ENCODE data around the gene MOSPD3. TPM values are rescaled to one million over a fixed set of nuclear protein-coding genes. Genes with fewer than 3 reads are reported as not detected.

The MOSPD3 gene
- polyA plus RNA-seq, 1 of the 3 experiments (the other 2 are of a cell fraction), result 61.7 TPM

DNA sequence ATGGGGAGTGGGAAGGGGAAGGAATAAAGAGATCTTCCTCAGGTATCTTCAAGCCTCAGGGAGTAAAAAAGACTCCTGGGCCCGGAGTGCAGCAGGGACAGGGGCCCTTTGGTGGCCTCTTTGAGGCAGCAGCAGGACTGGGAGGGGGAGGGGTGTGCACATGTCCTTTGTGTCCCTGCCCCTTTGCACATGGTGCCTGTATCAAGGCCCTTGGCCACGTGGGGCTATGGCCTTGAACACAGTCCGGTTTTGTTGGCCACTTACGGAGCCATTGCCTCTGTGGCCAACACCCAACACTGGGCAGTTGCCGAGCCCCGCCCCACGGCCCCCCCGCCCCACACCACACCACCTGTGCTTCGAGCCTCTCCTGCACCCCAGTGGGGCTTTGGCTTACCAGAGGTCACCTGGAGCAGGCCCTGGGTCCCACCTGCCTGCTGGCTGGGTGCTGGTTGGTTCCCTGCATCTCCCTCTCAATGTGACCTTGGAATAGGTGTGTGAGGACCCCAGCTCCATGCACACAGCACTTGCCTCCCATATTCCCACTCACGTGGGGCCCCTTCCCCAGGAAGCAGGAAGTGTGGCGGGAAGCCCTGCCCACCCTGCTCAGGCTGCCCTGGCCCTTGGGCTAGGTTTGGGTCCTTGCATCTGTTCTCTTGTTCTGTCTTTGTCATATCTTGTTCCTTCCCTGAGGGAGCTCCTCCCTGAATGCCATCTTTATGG is 44.0 kb upstream of the MOSPD3 start:
- POLR2A ChIA-PET, result no interaction called here
- 89% methylated on average over 7 of the region's 11 CpGs for WGBS (ENCODE audit: low lambda C conversion rate)
- Histone ChIP-seq H3K27ac (ENCODE audit: low read depth in 2 of 2, low read length in 1 of 2) (no peak overlapping the region), H2AFZ (ENCODE audit: low read depth) (no peak overlapping the region), H3K79me2 (ENCODE audit: insufficient read depth) (no peaks in the 10 kb centered on the region), H3K4me2 (no peak overlapping the region), H3K9me3 (no peaks in the 10 kb centered on the region), H3K9ac (no peak overlapping the region), H3K36me3 (replicated peaks in 1 of 2; ENCODE audit: control insufficient read depth in 1 of 2, insufficient read depth in 2 of 2, low read length in 1 of 2) (no peaks in the 10 kb centered on the region), H3K4me1 (ENCODE audit: control insufficient read depth in 1 of 2, insufficient read depth in 2 of 2, low read depth in 1 of 2, low read length in 1 of 2) (peaks cover 0 to 44% of the 10 kb centered on the region in 2 experiments; a peak in 1 of 4 replicates), H3K9me2 (no peaks in the 10 kb centered on the region), H4K20me1 (ENCODE audit: insufficient read depth) (no peaks in the 10 kb centered on the region), H3K27me3 (ENCODE audit: insufficient read depth) (no peaks in the 10 kb centered on the region), H3K4me3 (ENCODE audit: low read depth in 2 of 2, low read length in 1 of 2) (no peak overlapping the region), H3F3A (replicated peaks; ENCODE audit: insufficient read depth) (peaks cover 9% of the 10 kb centered on the region)
- peak; percentile 38 for DNase-seq
- no peak for TF ChIP-seq TEAD4 (IDR thresholded peaks at IDR 0.05; ENCODE audit: borderline replicate concordance, insufficient read depth)
- TF ChIP-seq MEF2A (IDR thresholded peaks at IDR 0.05; ENCODE audit: borderline replicate concordance, low read depth), result no peak
- TF ChIP-seq POLR2AphosphoS5 (IDR thresholded peaks at IDR 0.05; ENCODE audit: low read depth, low read length), result no peak
- CTCF ChIA-PET, result interaction anchor here (0.6 to 16.6 kb wide), 15 partner anchors 9 to 167 kb away, joined by 3 to 398 read pairs (median 5); partner anchors contain the start of genes FBXO24, LRCH4, PCOLCE and SPACDR

DNA sequence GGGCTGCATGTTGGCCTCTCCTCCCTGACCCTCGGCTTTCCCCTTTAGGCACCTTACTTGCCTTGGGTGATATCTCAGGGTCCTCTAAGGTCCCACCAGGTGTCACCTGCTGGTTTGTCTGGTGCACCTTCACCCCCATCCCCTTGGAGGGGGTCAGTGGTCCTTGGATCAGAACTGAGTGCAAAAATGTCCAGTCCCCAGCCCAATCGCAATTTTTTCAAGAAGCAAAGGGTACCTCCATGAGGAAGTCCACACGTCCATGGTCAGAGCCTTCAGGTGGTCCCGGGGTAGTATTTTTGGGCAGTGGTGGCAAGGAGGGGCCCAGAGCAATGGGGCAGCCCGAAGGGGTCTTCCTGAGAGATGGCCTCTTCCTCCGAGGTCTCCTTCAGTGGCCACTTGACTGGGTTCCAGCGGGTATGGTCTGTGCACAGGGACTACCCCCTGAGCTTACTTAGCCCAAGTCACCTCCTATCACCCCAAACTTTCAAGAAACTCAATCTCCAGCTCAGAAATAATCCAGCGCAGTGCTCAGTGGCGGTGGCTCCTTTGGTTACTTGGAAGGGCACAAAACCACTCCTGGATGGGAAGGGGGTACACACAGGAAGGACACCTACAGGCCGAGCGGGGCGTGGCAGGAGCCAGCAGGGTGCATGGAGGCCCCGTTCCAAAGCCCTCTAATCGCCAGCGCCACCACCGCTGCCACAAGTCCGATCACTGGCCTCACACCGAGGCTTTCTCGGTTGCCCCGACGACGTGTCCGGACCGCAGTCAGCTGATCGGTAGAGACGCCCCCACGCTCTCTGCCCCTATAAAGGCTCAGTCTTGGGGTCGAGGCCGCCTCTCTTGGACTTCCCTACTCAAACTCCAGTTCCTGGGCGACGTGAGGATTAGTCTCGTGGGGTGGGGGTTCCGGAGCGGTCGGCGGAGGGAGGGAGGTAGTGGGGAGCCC is 43.2 kb upstream of the MOSPD3 start:
- Histone ChIP-seq H3K79me2 (ENCODE audit: insufficient read depth) (no peaks in the 10 kb centered on the region), H3K9me3 (no peaks in the 10 kb centered on the region), H4K20me1 (ENCODE audit: insufficient read depth) (no peaks in the 10 kb centered on the region), H3K4me2 (no peak overlapping the region), H3K36me3 (replicated peaks in 1 of 2; ENCODE audit: control insufficient read depth in 1 of 2, insufficient read depth in 2 of 2, low read length in 1 of 2) (peaks cover 0 to 6% of the 10 kb centered on the region in 2 experiments), H3K9ac (no peak overlapping the region), H3K27me3 (ENCODE audit: insufficient read depth) (no peaks in the 10 kb centered on the region), H3K4me3 (ENCODE audit: low read depth in 2 of 2, low read length in 1 of 2) (no peak overlapping the region), H3F3A (replicated peaks; ENCODE audit: insufficient read depth) (peaks cover 9% of the 10 kb centered on the region), H3K27ac (ENCODE audit: low read depth in 2 of 2, low read length in 1 of 2) (no peak overlapping the region), H2AFZ (ENCODE audit: low read depth) (no peak overlapping the region), H3K4me1 (ENCODE audit: control insufficient read depth in 1 of 2, insufficient read depth in 2 of 2, low read depth in 1 of 2, low read length in 1 of 2) (peaks cover 0 to 42% of the 10 kb centered on the region in 2 experiments; a peak in 1 of 4 replicates), H3K9me2 (no peaks in the 10 kb centered on the region)
- 70% methylated on average over 36 of the region's 36 CpGs for WGBS (ENCODE audit: low lambda C conversion rate)
- peak; percentile 79 for DNase-seq
- no peak for TF ChIP-seq TEAD4 (IDR thresholded peaks at IDR 0.05; ENCODE audit: borderline replicate concordance, insufficient read depth)
- no peak for TF ChIP-seq RFX5 (IDR thresholded peaks at IDR 0.05; ENCODE audit: low read length)
- no peak for TF ChIP-seq RXRA (IDR thresholded peaks at IDR 0.05; ENCODE audit: borderline replicate concordance, low read depth)
- TF ChIP-seq EP300 (IDR thresholded peaks at IDR 0.05; ENCODE audit: borderline replicate concordance in 1 of 2, low read depth in 1 of 2, low read length in 1 of 2), result no peak
- TF ChIP-seq, protein P1, sequence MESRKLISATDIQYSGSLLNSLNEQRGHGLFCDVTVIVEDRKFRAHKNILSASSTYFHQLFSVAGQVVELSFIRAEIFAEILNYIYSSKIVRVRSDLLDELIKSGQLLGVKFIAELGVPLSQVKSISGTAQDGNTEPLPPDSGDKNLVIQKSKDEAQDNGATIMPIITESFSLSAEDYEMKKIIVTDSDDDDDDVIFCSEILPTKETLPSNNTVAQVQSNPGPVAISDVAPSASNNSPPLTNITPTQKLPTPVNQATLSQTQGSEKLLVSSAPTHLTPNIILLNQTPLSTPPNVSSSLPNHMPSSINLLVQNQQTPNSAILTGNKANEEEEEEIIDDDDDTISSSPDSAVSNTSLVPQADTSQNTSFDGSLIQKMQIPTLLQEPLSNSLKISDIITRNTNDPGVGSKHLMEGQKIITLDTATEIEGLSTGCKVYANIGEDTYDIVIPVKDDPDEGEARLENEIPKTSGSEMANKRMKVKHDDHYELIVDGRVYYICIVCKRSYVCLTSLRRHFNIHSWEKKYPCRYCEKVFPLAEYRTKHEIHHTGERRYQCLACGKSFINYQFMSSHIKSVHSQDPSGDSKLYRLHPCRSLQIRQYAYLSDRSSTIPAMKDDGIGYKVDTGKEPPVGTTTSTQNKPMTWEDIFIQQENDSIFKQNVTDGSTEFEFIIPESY (IDR thresholded peaks at IDR 0.05; ENCODE audit: borderline replicate concordance, low read depth), result no peak
- TF ChIP-seq POLR2AphosphoS5 (IDR thresholded peaks at IDR 0.05; ENCODE audit: low read depth, low read length), result 0 out of 2 replicates have a peak, but pooled peaks have one; percentile 7
- TF ChIP-seq, protein P2, sequence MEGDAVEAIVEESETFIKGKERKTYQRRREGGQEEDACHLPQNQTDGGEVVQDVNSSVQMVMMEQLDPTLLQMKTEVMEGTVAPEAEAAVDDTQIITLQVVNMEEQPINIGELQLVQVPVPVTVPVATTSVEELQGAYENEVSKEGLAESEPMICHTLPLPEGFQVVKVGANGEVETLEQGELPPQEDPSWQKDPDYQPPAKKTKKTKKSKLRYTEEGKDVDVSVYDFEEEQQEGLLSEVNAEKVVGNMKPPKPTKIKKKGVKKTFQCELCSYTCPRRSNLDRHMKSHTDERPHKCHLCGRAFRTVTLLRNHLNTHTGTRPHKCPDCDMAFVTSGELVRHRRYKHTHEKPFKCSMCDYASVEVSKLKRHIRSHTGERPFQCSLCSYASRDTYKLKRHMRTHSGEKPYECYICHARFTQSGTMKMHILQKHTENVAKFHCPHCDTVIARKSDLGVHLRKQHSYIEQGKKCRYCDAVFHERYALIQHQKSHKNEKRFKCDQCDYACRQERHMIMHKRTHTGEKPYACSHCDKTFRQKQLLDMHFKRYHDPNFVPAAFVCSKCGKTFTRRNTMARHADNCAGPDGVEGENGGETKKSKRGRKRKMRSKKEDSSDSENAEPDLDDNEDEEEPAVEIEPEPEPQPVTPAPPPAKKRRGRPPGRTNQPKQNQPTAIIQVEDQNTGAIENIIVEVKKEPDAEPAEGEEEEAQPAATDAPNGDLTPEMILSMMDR (IDR thresholded peaks at IDR 0.05), result peak; percentile 51
- TF ChIP-seq, protein P3, sequence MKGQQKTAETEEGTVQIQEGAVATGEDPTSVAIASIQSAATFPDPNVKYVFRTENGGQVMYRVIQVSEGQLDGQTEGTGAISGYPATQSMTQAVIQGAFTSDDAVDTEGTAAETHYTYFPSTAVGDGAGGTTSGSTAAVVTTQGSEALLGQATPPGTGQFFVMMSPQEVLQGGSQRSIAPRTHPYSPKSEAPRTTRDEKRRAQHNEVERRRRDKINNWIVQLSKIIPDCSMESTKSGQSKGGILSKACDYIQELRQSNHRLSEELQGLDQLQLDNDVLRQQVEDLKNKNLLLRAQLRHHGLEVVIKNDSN (IDR thresholded peaks at IDR 0.05; ENCODE audit: borderline replicate concordance, low read depth), result no peak
- TF ChIP-seq SMC3 (IDR thresholded peaks at IDR 0.05; ENCODE audit: low read depth, low read length), result 0 out of 2 replicates have a peak, but pooled peaks have one; percentile 2
- ChIA-PET CTCF (interaction anchor here (0.6 to 7.4 kb wide), 12 partner anchors 8 to 168 kb away, joined by 3 to 149 read pairs (median 5); partner anchors contain the start of genes FBXO24, LRCH4 and PCOLCE), POLR2A (no interaction called here)

Data from SK-N-SH (cell line).